H1 (cell line): Measurements from ENCODE around the gene RBBP5. TPM values are rescaled to one million over a fixed set of nuclear protein-coding genes. Genes with fewer than 3 reads are reported as not detected.
A peak's percentile ranks its signal among the peaks of the same experiment; 100 is the strongest.

Source experiments
- CTCF ChIA-PET: fragments of 300-600 bp; sonication (Branson Sonifier 250); formaldehyde crosslinking; loops from one replicate; lab custom pipeline; 2021; ENCODE audit not compliant: partially characterized antibody; lab: Charles Lee
- POLR2A ChIA-PET: fragments of 300-600 bp; sonication (Branson Sonifier 250); formaldehyde crosslinking; loops from one replicate; lab custom pipeline; 2021; ENCODE audit warnings: inconsistent platforms; ENCODE audit not compliant: partially characterized antibody; lab: Charles Lee
- DNase-seq, 2 experiments: peaks; one replicate each; pipeline versions ENCODE4 v3.0.0 to v3.0.0-alpha.2; 2010 to 2022; ENCODE audit warnings: low spot score in 2 of 2, low read depth in 1 of 2, mixed read lengths in 1 of 2
- FAIRE-seq: peaks from 2 replicates; lab custom pipeline; 2011; peaks lifted over from hg19 to GRCh38; lab: Jason Lieb, UNC
- H2AFZ ChIP-seq: 2 replicates; pipeline ENCODE4 v1.8.1; 2012; ENCODE audit warnings: low read length, inconsistent platforms
- H2AK5ac ChIP-seq: 2 replicates; pipeline ENCODE4 v1.6.1; 2013; ENCODE audit warnings: low read depth, low read length
- H2BK120ac ChIP-seq: replicated peaks from 2 replicates; pipeline ENCODE3; 2013; ENCODE audit warnings: low read depth, low read length, inconsistent platforms
- H2BK12ac ChIP-seq: 2 replicates; pipeline ENCODE4 v1.6.1; 2013; ENCODE audit warnings: low read depth, low read length
- H2BK15ac ChIP-seq: 2 replicates; pipeline ENCODE4 v1.6.1; 2013; ENCODE audit warnings: low read length
- H2BK20ac ChIP-seq: 2 replicates; pipeline ENCODE4 v1.6.1; 2013; ENCODE audit warnings: low read length
- H2BK5ac ChIP-seq: 2 replicates; pipeline ENCODE4 v1.6.1; 2013; ENCODE audit warnings: low read depth, low read length
- H3K14ac ChIP-seq: 2 replicates; pipeline ENCODE4 v1.6.1; 2013; ENCODE audit warnings: inconsistent platforms; ENCODE audit not compliant: insufficient read length
- H3K18ac ChIP-seq: 2 replicates; pipeline ENCODE4 v1.6.1; 2013; ENCODE audit warnings: low read length; ENCODE audit errors: extremely low read depth
- H3K23ac ChIP-seq: 2 replicates; pipeline ENCODE4 v1.6.1; 2013; ENCODE audit warnings: inconsistent platforms; ENCODE audit not compliant: insufficient read length
- H3K23me2 ChIP-seq: 2 replicates; pipeline ENCODE4 v1.6.1; 2013; ENCODE audit warnings: low read depth, low read length
- H3K27ac ChIP-seq: 2 replicates; pipeline ENCODE4 v1.6.1; 2011; ENCODE audit warnings: low read depth, low read length, inconsistent platforms
- H3K27me3 ChIP-seq, 4 experiments: replicated peaks in 1 of 4; 1 replicate in 1 of 4; 2 replicates in 3 of 4; pipeline versions ENCODE4 v1.6.1 to v1.8.1; 2011 to 2013; ENCODE audit warnings: low read length in 3 of 4, mild to moderate bottlenecking in 3 of 4, inconsistent platforms in 2 of 4, mixed read lengths in 2 of 4, moderate library complexity in 1 of 4; ENCODE audit not compliant: control insufficient read depth in 3 of 4, insufficient read depth in 3 of 4; ENCODE audit errors: extremely low read depth in 1 of 4
- H3K36me3 ChIP-seq, 4 experiments: 2 replicates each; pipeline versions ENCODE4 v1.6.1 to v1.8.1; 2011 to 2013; ENCODE audit warnings: mild to moderate bottlenecking in 4 of 4, low read length in 3 of 4, moderate library complexity in 2 of 4, control low read depth in 1 of 4, inconsistent platforms in 1 of 4; ENCODE audit not compliant: insufficient read depth in 4 of 4, control insufficient read depth in 2 of 4
- H3K4ac ChIP-seq: replicated peaks from 2 replicates; pipeline ENCODE3; 2013; ENCODE audit warnings: low read length, low read depth, mixed read lengths, inconsistent platforms; ENCODE audit not compliant: insufficient read length
- H3K4me1 ChIP-seq, 4 experiments: replicated peaks in 1 of 4; 1 replicate in 1 of 4; 2 replicates in 3 of 4; pipeline versions ENCODE4 v1.6.1 to v1.8.1; 2011 to 2013; ENCODE audit warnings: low read length in 3 of 4, inconsistent platforms in 2 of 4, mixed read lengths in 1 of 4; ENCODE audit not compliant: insufficient read depth in 4 of 4, control insufficient read depth in 3 of 4
- H3K4me2 ChIP-seq, 2 experiments: 2 replicates each; pipeline versions ENCODE4 v1.6.1 to v1.8.1; 2011 to 2013; ENCODE audit warnings: low read depth in 2 of 2, low read length in 2 of 2, control low read depth in 1 of 2, inconsistent platforms in 1 of 2, mild to moderate bottlenecking in 1 of 2; ENCODE audit not compliant: insufficient read depth in 1 of 2
- H3K4me3 ChIP-seq, 4 experiments: fragments of 200-600, 300-600 bp in 1 of 4; sonication (generic), shearing (Covaris generic), sonication (Bioruptor Twin) in 1 of 4; 2 replicates each; pipeline versions ENCODE4 v1.5.1 to v1.8.1; 2011 to 2016; ENCODE audit warnings: low read length in 4 of 4, low read depth in 3 of 4, control low read depth in 2 of 4, inconsistent platforms in 2 of 4, mild to moderate bottlenecking in 2 of 4, mixed read lengths in 1 of 4, moderate library complexity in 1 of 4; ENCODE audit not compliant: insufficient read depth in 2 of 4; ENCODE audit errors: extremely low read depth in 1 of 4
- H3K56ac ChIP-seq: replicated peaks from 2 replicates; pipeline ENCODE3; 2013; ENCODE audit warnings: low read depth, mild to moderate bottlenecking, mixed read lengths, low read length, inconsistent platforms; ENCODE audit not compliant: insufficient read length
- H3K79me1 ChIP-seq: 2 replicates; pipeline ENCODE4 v1.6.1; 2013; ENCODE audit warnings: low read depth, low read length, control low read depth
- H3K79me2 ChIP-seq, 2 experiments: 2 replicates each; pipeline versions ENCODE4 v1.6.1 to v1.8.1; 2012 to 2013; ENCODE audit warnings: low read length in 2 of 2, mild to moderate bottlenecking in 2 of 2, inconsistent platforms in 1 of 2; ENCODE audit not compliant: insufficient read depth in 2 of 2, control insufficient read depth in 1 of 2
- H3K9ac ChIP-seq, 4 experiments: replicated peaks in 1 of 4; 1 replicate in 1 of 4; 2 replicates in 3 of 4; pipeline versions ENCODE4 v1.6.1 to v1.8.1; 2011 to 2013; ENCODE audit warnings: low read depth in 3 of 4, low read length in 3 of 4, control low read depth in 2 of 4, mild to moderate bottlenecking in 2 of 4, moderate library complexity in 2 of 4, inconsistent platforms in 1 of 4; ENCODE audit errors: extremely low read depth in 1 of 4
- H3K9me3 ChIP-seq, 2 experiments: 2 replicates each; pipeline versions ENCODE4 v1.6.1 to v1.8.1; 2012 to 2013; ENCODE audit warnings: mild to moderate bottlenecking in 2 of 2, moderate library complexity in 2 of 2, control low read depth in 1 of 2, inconsistent platforms in 1 of 2, low read depth in 1 of 2, low read length in 1 of 2, mixed read lengths in 1 of 2; ENCODE audit not compliant: insufficient read depth in 2 of 2
- H4K20me1 ChIP-seq, 2 experiments: replicated peaks in 1 of 2; 2 replicates each; pipeline versions ENCODE3 to v1.8.1; 2011 to 2013; ENCODE audit warnings: inconsistent platforms in 2 of 2, low read length in 2 of 2, mild to moderate bottlenecking in 1 of 2; ENCODE audit not compliant: insufficient read depth in 2 of 2, control insufficient read depth in 1 of 2
- H4K5ac ChIP-seq: 2 replicates; pipeline ENCODE4 v1.6.1; 2013; ENCODE audit warnings: low read length, low read depth, mixed read lengths, inconsistent platforms; ENCODE audit not compliant: insufficient read length
- H4K8ac ChIP-seq: 2 replicates; pipeline ENCODE4 v1.8.0; 2013; ENCODE audit warnings: mild to moderate bottlenecking, moderate library complexity, low read length, inconsistent platforms; ENCODE audit not compliant: insufficient read depth; ENCODE audit errors: extremely low read depth
- H4K91ac ChIP-seq: replicated peaks from 2 replicates; pipeline ENCODE3; 2013; ENCODE audit warnings: low read length, mixed read lengths, inconsistent platforms; ENCODE audit not compliant: insufficient read length
- BRCA1 ChIP-seq: IDR thresholded peaks from 2 replicates; pipeline ENCODE4 v1.6.1; 2012; ENCODE audit warnings: low read depth, low read length, improper control_type of control experiment
- CBX5 ChIP-seq: fragments of 300-800, 300-1000 bp; sonication (generic); IDR thresholded peaks from 2 replicates; pipeline ENCODE4 v1.7.1; 2016; ENCODE audit warnings: antibody characterized with exemption, low read length, low read depth
- CREB1 ChIP-seq: IDR thresholded peaks from 2 replicates; pipeline ENCODE4 v1.6.1; 2012; ENCODE audit warnings: inconsistent platforms
- EGR1 ChIP-seq: IDR thresholded peaks from 2 replicates; pipeline ENCODE4 v1.6.1; 2011; ENCODE audit warnings: low read depth, low read length, borderline replicate concordance
- GTF2F1 ChIP-seq: IDR thresholded peaks from 2 replicates; pipeline ENCODE4 v1.6.1; 2012; ENCODE audit warnings: low read depth, low read length, improper control_type of control experiment, borderline replicate concordance
- RFX5 ChIP-seq: IDR thresholded peaks from 2 replicates; pipeline ENCODE4 v1.6.1; 2011; ENCODE audit warnings: low read depth, low read length, improper control_type of control experiment, borderline replicate concordance
- SIX5 ChIP-seq: IDR thresholded peaks from 2 replicates; pipeline ENCODE4 v1.6.1; 2011; ENCODE audit warnings: mild to moderate bottlenecking, low read depth, low read length
- SUZ12 ChIP-seq: fragments of 200-600 bp; sonication (generic); IDR thresholded peaks from 2 replicates; pipeline ENCODE4 v1.6.1; 2012; ENCODE audit warnings: mild to moderate bottlenecking, inconsistent platforms, low read length, moderate library complexity, mixed read lengths
- TEAD4 ChIP-seq: IDR thresholded peaks from 2 replicates; pipeline ENCODE4 v1.6.1; 2012; ENCODE audit warnings: low read depth, low read length, inconsistent platforms, mixed read lengths
- WGBS, 2 experiments: shearing (Covaris generic) in 1 of 2; methylation state at CpG; one replicate each; pipeline versions ENCODE4 v1.1.6 to v1.1.7; 2013 to 2015; ENCODE audit warnings: low lambda C conversion rate in 2 of 2, mixed read lengths in 2 of 2, inconsistent platforms in 1 of 2, low coverage in 1 of 2, missing lambda C conversion rate in 1 of 2; ENCODE audit not compliant: insufficient replicate concordance in 2 of 2, insufficient coverage in 1 of 2, insufficient read length in 1 of 2; ENCODE audit errors: extremely low coverage in 1 of 2, missing lambda C conversion rate in 1 of 2; 5-methylcytosine and 5-hydroxymethylcytosine counted together
- polyA plus RNA-seq, 7 experiments: library from polyadenylated mRNA; depleted of rRNA in 3 of 7; stranded (reverse) in 5 of 7; unstranded in 2 of 7; fragments of >200 nt in 5 of 7; fragments of 200-250 nt in 2 of 7; gene quantifications; 1 replicate in 5 of 7; 2 replicates in 1 of 7; 4 replicates in 1 of 7; pipeline versions ENCODE4 v1.2.1 to v1.2.3, GENCODE V29; 2011 to 2013; ENCODE audit warnings: missing spikeins in 2 of 7, mixed read lengths in 2 of 7
- total RNA-seq: library from RNA; stranded (reverse); fragmentation: NEBNext Ultra II Directional; extraction: Animal tissue kit (Norgen Biotek cat#: 25700); gene quantifications from 2 replicates; pipeline ENCODE4 v1.2.1, GENCODE V29; 2021
- TF ChIP-seq, protein P1 (sequence below): IDR thresholded peaks from 2 replicates; pipeline ENCODE4 v1.6.1; 2012; ENCODE audit warnings: inconsistent platforms
- TF ChIP-seq, protein P2 (sequence below), 3 experiments: IDR thresholded peaks; 1 replicate in 2 of 3; 2 replicates in 1 of 3; pipeline versions ENCODE4 v1.5.1 to v1.6.1; 2011; ENCODE audit warnings: low read length in 3 of 3, mild to moderate bottlenecking in 3 of 3, inconsistent platforms in 2 of 3, low read depth in 1 of 3, moderate library complexity in 1 of 3; ENCODE audit not compliant: insufficient read depth in 1 of 3; ENCODE audit errors: control extremely low read depth in 1 of 3

The RBBP5 gene
- total and polyA plus RNA-seq, 2 of the 8 experiments (the other 6 are each of a cell fraction or from before 2014, with no cell fraction given), result 6.7 to 21.5 TPM

DNA sequence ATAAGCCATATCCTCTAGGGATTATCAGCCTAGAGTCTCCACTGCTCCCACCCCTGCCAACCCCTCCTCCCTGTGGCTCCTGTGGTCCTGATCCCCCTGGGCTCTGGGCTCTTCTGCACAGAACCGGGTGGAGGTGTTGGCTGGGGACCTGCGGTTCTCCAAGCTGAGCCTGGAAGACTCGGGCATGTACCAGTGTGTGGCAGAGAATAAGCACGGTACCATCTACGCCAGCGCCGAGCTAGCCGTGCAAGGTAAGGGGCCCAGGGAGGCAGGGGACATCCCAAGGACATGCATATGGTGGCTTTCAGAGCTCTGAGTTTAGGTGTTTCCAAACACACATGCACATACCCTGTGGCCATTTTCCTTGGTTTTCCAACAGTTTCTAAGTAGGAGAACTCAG is 59.5 kb downstream of the RBBP5 start:
- H3K4ac ChIP-seq, result no peak overlapping the region
- H3K14ac ChIP-seq, result no peak overlapping the region
- H3K23ac ChIP-seq, result no peak overlapping the region
- H3K4me1 ChIP-seq, result peaks cover 0 to 4% (median 2%) of the 10 kb centered on the region in 4 experiments; a peak in 4 of 7 replicates
- no peaks in the 10 kb centered on the region for H3K36me3 ChIP-seq
- H3K4me3 ChIP-seq, result no peak overlapping the region
- H3K9ac ChIP-seq, result no peak overlapping the region
- H3K18ac ChIP-seq, result no peak overlapping the region
- no peak overlapping the region for H4K91ac ChIP-seq
- no peaks in the 10 kb centered on the region for H3K9me3 ChIP-seq
- DNase-seq, result no peak
- H2AK5ac ChIP-seq, result no peak overlapping the region
- H2BK20ac ChIP-seq, result 0 out of 2 replicates have a peak overlapping the region, but pooled peaks have one; percentile 13
- H2BK5ac ChIP-seq, result no peak overlapping the region
- no peak overlapping the region for H3K27ac ChIP-seq
- no peak overlapping the region for H2BK120ac ChIP-seq
- no peak overlapping the region for H3K4me2 ChIP-seq
- ChIA-PET CTCF (interaction anchor here (0.7 to 38.9 kb wide), 32 partner anchors 12 to 374 kb away, joined by 3 to 1336 read pairs (median 6); partner anchors contain the start of genes CNTN2 and RBBP5), POLR2A (interaction anchor here (1.2 to 2.5 kb wide), 2 partner anchors 59 to 87 kb away, joined by 3 to 6 read pairs; no protein-coding TSS in a partner anchor)
- no peaks in the 10 kb centered on the region for H3K23me2 ChIP-seq
- no peak overlapping the region for H3K56ac ChIP-seq
- H4K8ac ChIP-seq, result peak overlapping the region; percentile 38; the same call in 1 of the 2 replicates
- no peaks in the 10 kb centered on the region for H3K27me3 ChIP-seq
- no peaks in the 10 kb centered on the region for H3K79me2 ChIP-seq
- no peak overlapping the region for H4K5ac ChIP-seq
- no peak overlapping the region for H2BK15ac ChIP-seq
- no peak for FAIRE-seq
- no peak overlapping the region for H2BK12ac ChIP-seq
- H2AFZ ChIP-seq, result peak overlapping the region; percentile 62; the same call in 1 of the 2 replicates
- WGBS, 2 experiments, result 95% methylated on average over 8 of the region's 8 CpGs; no CpG with 5 or more reads in 1 of the 2 experiments
- H4K20me1 ChIP-seq, result peaks cover 0 to 1% of the 10 kb centered on the region in 2 experiments
- no peaks in the 10 kb centered on the region for H3K79me1 ChIP-seq
- TF ChIP-seq GTF2F1 (no peak), CBX5 (no peak), SUZ12 (no peak), EGR1 (no peak), RFX5 (no peak), TEAD4 (no peak), BRCA1 (no peak), CREB1 (no peak), SIX5 (no peak)
- TF ChIP-seq, protein P1, sequence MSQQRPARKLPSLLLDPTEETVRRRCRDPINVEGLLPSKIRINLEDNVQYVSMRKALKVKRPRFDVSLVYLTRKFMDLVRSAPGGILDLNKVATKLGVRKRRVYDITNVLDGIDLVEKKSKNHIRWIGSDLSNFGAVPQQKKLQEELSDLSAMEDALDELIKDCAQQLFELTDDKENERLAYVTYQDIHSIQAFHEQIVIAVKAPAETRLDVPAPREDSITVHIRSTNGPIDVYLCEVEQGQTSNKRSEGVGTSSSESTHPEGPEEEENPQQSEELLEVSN, result no peak
- TF ChIP-seq, protein P2, sequence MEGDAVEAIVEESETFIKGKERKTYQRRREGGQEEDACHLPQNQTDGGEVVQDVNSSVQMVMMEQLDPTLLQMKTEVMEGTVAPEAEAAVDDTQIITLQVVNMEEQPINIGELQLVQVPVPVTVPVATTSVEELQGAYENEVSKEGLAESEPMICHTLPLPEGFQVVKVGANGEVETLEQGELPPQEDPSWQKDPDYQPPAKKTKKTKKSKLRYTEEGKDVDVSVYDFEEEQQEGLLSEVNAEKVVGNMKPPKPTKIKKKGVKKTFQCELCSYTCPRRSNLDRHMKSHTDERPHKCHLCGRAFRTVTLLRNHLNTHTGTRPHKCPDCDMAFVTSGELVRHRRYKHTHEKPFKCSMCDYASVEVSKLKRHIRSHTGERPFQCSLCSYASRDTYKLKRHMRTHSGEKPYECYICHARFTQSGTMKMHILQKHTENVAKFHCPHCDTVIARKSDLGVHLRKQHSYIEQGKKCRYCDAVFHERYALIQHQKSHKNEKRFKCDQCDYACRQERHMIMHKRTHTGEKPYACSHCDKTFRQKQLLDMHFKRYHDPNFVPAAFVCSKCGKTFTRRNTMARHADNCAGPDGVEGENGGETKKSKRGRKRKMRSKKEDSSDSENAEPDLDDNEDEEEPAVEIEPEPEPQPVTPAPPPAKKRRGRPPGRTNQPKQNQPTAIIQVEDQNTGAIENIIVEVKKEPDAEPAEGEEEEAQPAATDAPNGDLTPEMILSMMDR (IDR thresholded peaks at IDR 0.05; ENCODE audit: control extremely low read depth in 1 of 3, insufficient read depth in 1 of 3, low read depth in 1 of 3, low read length in 3 of 3), result no peak
